B cell (primary cell): ENCODE measurements around the gene MCEMP1. TPM values are rescaled to one million over a fixed set of nuclear protein-coding genes. Genes with fewer than 3 reads are reported as not detected.
A peak's percentile ranks its signal among the peaks of the same experiment; 100 is the strongest.

ENCODE experiments used
- ATAC-seq: fragments of 200-7000 bp; cut with Tn5 transposase; one replicate; pipeline ENCODE4 v1.10.0; 2021; ENCODE audit warnings: low read depth, mild to moderate bottlenecking, moderate number of reproducible peaks, moderate library complexity
- CTCF ChIA-PET: fragments of 350-600 bp; sonication (Branson Sonifier 250); formaldehyde crosslinking; loops from one replicate; lab custom pipeline; 2021; ENCODE audit warnings: antibody characterized with exemption, inconsistent platforms; lab: Charles Lee
- POLR2A ChIA-PET: fragments of 350-600 bp; sonication (Branson Sonifier 250); formaldehyde crosslinking; loops from one replicate; lab custom pipeline; 2021; ENCODE audit warnings: antibody characterized with exemption; lab: Charles Lee
- DNase-seq: peaks from one replicate; pipeline ENCODE4 v3.0.0; 2013
- H2AFZ ChIP-seq: 2 replicates; pipeline ENCODE4 v1.6.1; 2012; ENCODE audit warnings: mild to moderate bottlenecking, low read depth, low read length; ENCODE audit not compliant: insufficient read depth, poor library complexity, severe bottlenecking
- H3K27ac ChIP-seq, 2 donors: 1 replicate in 1 of 2; 2 replicates in 1 of 2; pipeline ENCODE4 v1.5.1; 2012 to 2013; ENCODE audit warnings: low read length in 2 of 2, mild to moderate bottlenecking in 2 of 2, moderate library complexity in 1 of 2
- H3K27me3 ChIP-seq, 4 experiments: fragments of 200-600 bp in 1 of 4; sonication (generic) in 1 of 4; replicated peaks in 1 of 4; 1 replicate in 2 of 4; 2 replicates in 2 of 4; pipeline versions ENCODE4 v1.6.1 to v1.7.0; 2013 to 2016; ENCODE audit warnings: low read length in 3 of 4, mild to moderate bottlenecking in 2 of 4, mixed read lengths in 1 of 4, moderate library complexity in 1 of 4; ENCODE audit not compliant: insufficient read depth in 4 of 4, control insufficient read depth in 3 of 4; ENCODE audit errors: control extremely low read depth in 1 of 4
- H3K36me3 ChIP-seq, 2 experiments: replicated peaks in 1 of 2; 1 replicate in 1 of 2; 2 replicates in 1 of 2; pipeline versions ENCODE4 v1.6.1 to v1.7.1; 2013; ENCODE audit warnings: low read length in 1 of 2; ENCODE audit not compliant: insufficient read depth in 2 of 2, control insufficient read depth in 1 of 2; ENCODE audit errors: control extremely low read depth in 1 of 2, extremely low read depth in 1 of 2
- H3K4me1 ChIP-seq, 2 donors: fragments of 200-600 bp in 1 of 2; sonication (generic) in 1 of 2; 1 replicate in 1 of 2; 2 replicates in 1 of 2; pipeline versions ENCODE4 v1.5.1 to v1.6.1; 2013 to 2017; ENCODE audit warnings: low read length in 2 of 2; ENCODE audit not compliant: control insufficient read depth in 2 of 2, insufficient read depth in 2 of 2
- H3K4me2 ChIP-seq: replicated peaks from 2 replicates; pipeline ENCODE3; 2012; ENCODE audit warnings: mild to moderate bottlenecking, low read depth, low read length; ENCODE audit not compliant: poor library complexity, severe bottlenecking
- H3K4me3 ChIP-seq, 5 experiments: fragments of 200-600 bp in 1 of 5; sonication (generic) in 1 of 5; 1 replicate in 3 of 5; 2 replicates in 2 of 5; pipeline versions ENCODE4 v1.5.1 to v1.7.0; 2011 to 2016; ENCODE audit warnings: low read length in 4 of 5, mild to moderate bottlenecking in 4 of 5, low read depth in 2 of 5, control low read depth in 1 of 5, moderate library complexity in 1 of 5; ENCODE audit not compliant: insufficient read depth in 1 of 5; ENCODE audit errors: control extremely low read depth in 1 of 5, extremely low read depth in 1 of 5
- H3K79me2 ChIP-seq: fragments of 200-600 bp; sonication (generic); one replicate; pipeline ENCODE4 v1.6.0; 2016; ENCODE audit warnings: low read length; ENCODE audit not compliant: control insufficient read depth, insufficient read depth
- H3K9ac ChIP-seq: fragments of 200-600 bp; sonication (generic); 2 replicates; pipeline ENCODE4 v1.6.1; 2017; ENCODE audit warnings: mild to moderate bottlenecking, low read length, moderate library complexity
- H3K9me3 ChIP-seq, 3 donors: one replicate each; pipeline versions ENCODE4 v1.6.1 to v1.7.1; 2013; ENCODE audit warnings: low read length in 2 of 3; ENCODE audit not compliant: control insufficient read depth in 2 of 3, insufficient read depth in 1 of 3; ENCODE audit errors: control extremely low read depth in 1 of 3
- H4K20me1 ChIP-seq: 2 replicates; pipeline ENCODE4 v1.6.0; 2012; ENCODE audit warnings: mild to moderate bottlenecking, low read length; ENCODE audit not compliant: insufficient read depth, control insufficient read depth, poor library complexity, severe bottlenecking
- H3K27ac Mint-ChIP-seq: one replicate; pipeline ENCODE4 v1.8.0; 2021; ENCODE audit warnings: mixed read lengths
- H3K27me3 Mint-ChIP-seq: one replicate; pipeline ENCODE4 v1.8.0; 2021; ENCODE audit warnings: mixed read lengths
- H3K4me1 Mint-ChIP-seq: one replicate; pipeline ENCODE4 v1.8.0; 2021; ENCODE audit warnings: mixed read lengths
- H3K4me3 Mint-ChIP-seq: one replicate; pipeline ENCODE4 v1.8.0; 2021; ENCODE audit warnings: mixed read lengths
- H3K9me3 Mint-ChIP-seq: one replicate; pipeline ENCODE4 v1.8.0; 2022; ENCODE audit warnings: mixed read lengths; ENCODE audit not compliant: insufficient read depth
- CTCF ChIP-seq: fragments of 200-600 bp; IDR thresholded peaks from one replicate; pipeline ENCODE4 v1.8.0; 2022; ENCODE audit warnings: antibody characterized with exemption, mild to moderate bottlenecking
- EZH2 ChIP-seq: IDR thresholded peaks from 2 replicates; pipeline ENCODE4 v1.6.1; 2012; ENCODE audit warnings: borderline replicate concordance, low read depth, mild to moderate bottlenecking, moderate library complexity, low read length; ENCODE audit not compliant: insufficient read depth, poor library complexity, severe bottlenecking
- WGBS: methylation state at CpG from one replicate; pipeline ENCODE4 v1.1.5; 2013; ENCODE audit warnings: missing lambda C conversion rate; ENCODE audit not compliant: insufficient coverage; 5-methylcytosine and 5-hydroxymethylcytosine counted together
- intact Hi-C: fragments of 100-400 bp; cut with micrococcal nuclease; formaldehyde crosslinking; loops from one replicate; pipeline ENCODE4 v1.10.0; 2022
- polyA plus RNA-seq: library from polyadenylated mRNA; depleted of rRNA; stranded (reverse); fragments of >200 nt; gene quantifications from 2 replicates; pipeline ENCODE4 v1.2.3, GENCODE V29; 2012
- total RNA-seq, 2 donors: library from RNA; stranded (reverse); fragments of 120-200 nt in 1 of 2; gene quantifications; 1 replicate in 1 of 2; 2 replicates in 1 of 2; pipeline versions ENCODE4 v1.2.3 to v1.2.4, GENCODE V29; 2013 to 2022

Gene MCEMP1
- total and polyA plus RNA-seq, 2 donors (not counting 1 experiment from before 2014, with no cell fraction given): 0.57 TPM; not detected in 1

- CTCF ChIA-PET: interaction anchor here (1.0 to 3.2 kb wide), 7 partner anchors 9 to 94 kb away, joined by 3 to 24 read pairs (median 4); partner anchors contain the start of gene TRAPPC5
- TF ChIP-seq EZH2 (no peak), CTCF (no peak)
- H3K4me3 ChIP-seq: peak overlapping the region in 4 of 5 experiments; percentile 12 to 42 (median 21)
- peaks cover 90 to 97% of the 10 kb centered on the region in 2 donors for H3K4me1 ChIP-seq
- H2AFZ ChIP-seq: peak overlapping the region; percentile 39
- H3K9me3 ChIP-seq: peaks cover 0 to 6% (median 0%) of the 10 kb centered on the region in 3 donors
- no peaks in the 10 kb centered on the region for H3K27me3 Mint-ChIP-seq
- peak overlapping the region; percentile 95 to 98 for H3K27ac ChIP-seq
- WGBS: 4% methylated on average over 13 of the region's 24 CpGs
- H3K79me2 ChIP-seq: peaks cover 70% of the 10 kb centered on the region
- peaks cover 83% of the 10 kb centered on the region for H3K4me1 Mint-ChIP-seq
- H3K9ac ChIP-seq: peak overlapping the region; percentile 41
- intact Hi-C loops: loop anchor here (1.0 to 10.0 kb wide), 2 partner anchors 13 to 361 kb away; partner anchors contain the start of gene ARHGEF18
- H3K27ac Mint-ChIP-seq: peak overlapping the region; percentile 100
- peak overlapping the region; percentile 87 for H3K4me3 Mint-ChIP-seq
- ATAC-seq (peak; percentile 45), DNase-seq (peak; percentile 94)
- no peaks in the 10 kb centered on the region for H3K27me3 ChIP-seq
- H3K36me3 ChIP-seq: no peaks in the 10 kb centered on the region
- POLR2A ChIA-PET: interaction anchor here (0.7 to 1.5 kb wide), 5 partner anchors 11 to 38 kb away, joined by 3 to 9 read pairs (median 4); no protein-coding TSS in a partner anchor
- peak overlapping the region; percentile 71 for H3K4me2 ChIP-seq
- H4K20me1 ChIP-seq: no peaks in the 10 kb centered on the region
- H3K9me3 Mint-ChIP-seq: no peaks in the 10 kb centered on the region
These were observed 28.7 kb downstream of the MCEMP1 start for GRCh38 chr19:7705387-7706187.
